Cardiac fibroblast (primary cell): ENCODE measurements around the gene KCND3.

Experiments used
- DNase-seq, 2 donors: peaks; one replicate each; pipeline versions ENCODE4 v3.0.0 to v3.0.0-alpha.2; 2010; ENCODE audit warnings: low read depth in 2 of 2
- H3K4me3 ChIP-seq, 2 donors: replicated peaks in 1 of 2; 1 replicate in 1 of 2; 2 replicates in 1 of 2; pipeline ENCODE4 v1.5.1; 2011; ENCODE audit warnings: low read depth in 2 of 2, low read length in 2 of 2, mild to moderate bottlenecking in 2 of 2, moderate library complexity in 1 of 2
- TF ChIP-seq, protein P1 (sequence below): IDR thresholded peaks from one replicate; pipeline ENCODE4 v1.5.1; 2011; ENCODE audit warnings: low read depth, mild to moderate bottlenecking, low read length, inconsistent platforms

Gene KCND3

DNA sequence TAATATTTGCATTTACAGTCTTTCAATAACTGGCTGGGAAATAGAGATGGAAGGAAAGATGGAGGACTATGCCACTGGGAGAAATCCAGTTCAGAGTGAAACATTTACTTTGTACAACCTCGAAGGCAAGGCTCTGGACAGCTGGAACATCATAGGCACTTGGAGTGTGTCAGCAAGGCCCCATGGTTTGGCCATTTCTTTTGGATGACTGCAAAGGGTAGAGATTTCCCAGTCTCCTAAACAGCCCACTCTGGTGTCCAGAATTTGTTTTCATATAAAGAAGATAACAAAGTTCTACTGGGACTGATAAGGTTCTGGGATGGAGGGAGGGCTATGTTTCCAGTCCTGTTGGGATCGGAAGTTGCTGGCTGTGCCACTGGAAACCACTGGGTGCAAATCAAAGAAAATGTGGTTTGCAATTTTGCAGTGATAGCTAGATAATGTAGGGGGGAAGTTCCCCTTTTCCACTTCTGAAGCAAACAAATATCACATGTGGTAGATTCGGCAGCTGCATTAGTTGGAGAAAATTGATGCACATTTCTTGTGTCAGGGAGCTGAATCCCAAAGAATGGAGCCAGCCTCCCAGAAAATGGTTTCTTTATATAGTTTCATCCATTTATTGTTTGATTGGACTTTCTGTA lies 16.2 kb downstream of the KCND3 start:
- DNase-seq: no peak

DNA sequence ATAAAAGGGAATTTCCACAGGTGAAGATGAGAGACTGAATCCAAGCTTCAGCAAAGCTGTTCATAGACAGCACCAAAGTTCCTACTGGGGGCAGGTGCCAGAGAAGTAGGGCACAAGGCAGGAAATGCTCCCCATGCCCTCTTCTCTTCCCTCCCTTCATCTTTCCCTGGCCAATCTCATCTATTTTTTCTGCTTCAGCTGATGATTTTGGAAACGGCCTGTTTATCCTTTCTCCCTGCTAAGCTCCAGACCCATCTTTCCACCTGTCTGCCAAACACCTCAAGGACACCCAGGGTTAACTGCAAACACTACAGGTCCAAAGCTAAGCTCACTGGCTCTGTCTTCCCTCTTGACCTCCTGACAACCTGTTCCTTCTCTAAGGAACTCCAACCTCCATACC lies 18.1 kb downstream of the KCND3 start:
- no peak overlapping the region for H3K4me3 ChIP-seq
- no peak for DNase-seq
- TF ChIP-seq, protein P1, sequence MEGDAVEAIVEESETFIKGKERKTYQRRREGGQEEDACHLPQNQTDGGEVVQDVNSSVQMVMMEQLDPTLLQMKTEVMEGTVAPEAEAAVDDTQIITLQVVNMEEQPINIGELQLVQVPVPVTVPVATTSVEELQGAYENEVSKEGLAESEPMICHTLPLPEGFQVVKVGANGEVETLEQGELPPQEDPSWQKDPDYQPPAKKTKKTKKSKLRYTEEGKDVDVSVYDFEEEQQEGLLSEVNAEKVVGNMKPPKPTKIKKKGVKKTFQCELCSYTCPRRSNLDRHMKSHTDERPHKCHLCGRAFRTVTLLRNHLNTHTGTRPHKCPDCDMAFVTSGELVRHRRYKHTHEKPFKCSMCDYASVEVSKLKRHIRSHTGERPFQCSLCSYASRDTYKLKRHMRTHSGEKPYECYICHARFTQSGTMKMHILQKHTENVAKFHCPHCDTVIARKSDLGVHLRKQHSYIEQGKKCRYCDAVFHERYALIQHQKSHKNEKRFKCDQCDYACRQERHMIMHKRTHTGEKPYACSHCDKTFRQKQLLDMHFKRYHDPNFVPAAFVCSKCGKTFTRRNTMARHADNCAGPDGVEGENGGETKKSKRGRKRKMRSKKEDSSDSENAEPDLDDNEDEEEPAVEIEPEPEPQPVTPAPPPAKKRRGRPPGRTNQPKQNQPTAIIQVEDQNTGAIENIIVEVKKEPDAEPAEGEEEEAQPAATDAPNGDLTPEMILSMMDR: no peak

More for the DNA sequence above, 16.2 kb downstream of the KCND3 start:
- TF ChIP-seq, protein P1: no peak
- H3K4me3 ChIP-seq: no peak overlapping the region

DNA sequence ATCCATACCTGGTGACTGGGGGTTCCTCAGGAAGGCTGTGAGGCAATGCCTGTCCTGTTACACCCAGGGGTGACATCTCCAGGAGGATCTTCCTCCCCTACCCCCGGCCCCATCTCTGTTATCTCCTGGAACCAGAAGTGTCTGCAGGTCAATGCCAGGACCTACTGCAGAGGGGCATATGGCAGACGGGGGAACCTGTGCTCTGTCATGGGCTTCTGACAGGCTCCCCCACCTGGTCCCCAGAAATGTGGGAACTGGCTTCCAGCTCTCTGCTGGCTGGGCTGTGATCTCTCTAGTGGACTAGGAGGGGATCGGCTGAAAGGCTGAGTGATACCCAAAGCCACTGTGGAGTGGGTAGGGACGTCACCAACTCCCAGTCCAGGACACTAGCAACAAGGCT lies 21.0 kb downstream of the KCND3 start:
- no peak for DNase-seq
- no peak overlapping the region for H3K4me3 ChIP-seq
- TF ChIP-seq, protein P1: no peak

DNA sequence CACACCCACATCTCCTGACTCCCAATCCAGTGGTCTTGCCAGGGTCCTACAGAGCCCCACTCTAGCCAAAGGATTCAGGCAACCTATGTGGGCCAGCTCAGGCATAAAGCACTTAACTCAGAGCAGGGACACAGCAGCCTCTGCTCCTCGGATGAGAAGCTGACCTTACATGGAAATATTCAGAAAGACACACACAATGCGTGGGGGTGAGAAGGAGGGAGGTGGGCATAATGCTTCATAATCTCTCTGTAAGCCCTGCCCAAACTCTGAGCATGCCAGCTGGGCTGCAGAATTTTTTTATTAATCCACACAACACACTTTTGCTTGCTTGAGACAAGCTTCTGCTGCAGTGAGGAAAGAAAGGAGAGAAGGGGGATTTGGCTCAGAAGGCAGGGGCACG lies 21.6 kb downstream of the KCND3 start:
- TF ChIP-seq, protein P1: no peak
- no peak overlapping the region for H3K4me3 ChIP-seq
- DNase-seq: no peak

DNA sequence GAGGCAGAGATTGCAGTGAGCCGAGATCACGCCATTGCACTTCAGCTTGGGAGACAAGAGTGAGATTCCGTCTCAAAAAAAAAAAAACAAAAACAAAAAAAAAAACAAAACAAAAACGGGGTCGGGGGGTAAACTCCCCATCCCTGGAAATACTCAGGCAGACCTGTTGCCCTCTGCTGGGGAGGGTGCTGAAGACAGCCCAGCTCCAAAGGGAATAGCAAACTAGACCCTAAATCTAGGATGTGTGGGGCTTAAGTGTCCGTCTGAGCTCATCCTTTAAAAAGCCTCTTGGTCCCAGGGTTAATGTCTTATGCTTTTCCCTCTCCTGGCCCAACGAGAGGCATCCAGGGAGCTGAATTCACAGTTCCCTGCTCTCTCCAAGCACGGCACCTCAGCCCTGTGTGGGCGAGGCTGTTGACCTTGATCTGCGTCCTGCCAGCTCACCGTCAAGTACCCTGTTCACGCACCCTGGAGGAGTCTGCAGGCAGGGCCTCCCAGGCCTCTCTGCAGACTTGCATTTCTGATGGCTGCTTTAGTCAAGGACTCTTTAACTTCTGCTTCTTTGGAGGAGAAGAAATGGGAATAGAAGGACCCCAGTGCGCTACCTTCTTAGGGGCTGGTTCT lies 22.3 kb downstream of the KCND3 start:
- DNase-seq: no peak
- H3K4me3 ChIP-seq: no peak overlapping the region
- TF ChIP-seq, protein P1: no peak

DNA sequence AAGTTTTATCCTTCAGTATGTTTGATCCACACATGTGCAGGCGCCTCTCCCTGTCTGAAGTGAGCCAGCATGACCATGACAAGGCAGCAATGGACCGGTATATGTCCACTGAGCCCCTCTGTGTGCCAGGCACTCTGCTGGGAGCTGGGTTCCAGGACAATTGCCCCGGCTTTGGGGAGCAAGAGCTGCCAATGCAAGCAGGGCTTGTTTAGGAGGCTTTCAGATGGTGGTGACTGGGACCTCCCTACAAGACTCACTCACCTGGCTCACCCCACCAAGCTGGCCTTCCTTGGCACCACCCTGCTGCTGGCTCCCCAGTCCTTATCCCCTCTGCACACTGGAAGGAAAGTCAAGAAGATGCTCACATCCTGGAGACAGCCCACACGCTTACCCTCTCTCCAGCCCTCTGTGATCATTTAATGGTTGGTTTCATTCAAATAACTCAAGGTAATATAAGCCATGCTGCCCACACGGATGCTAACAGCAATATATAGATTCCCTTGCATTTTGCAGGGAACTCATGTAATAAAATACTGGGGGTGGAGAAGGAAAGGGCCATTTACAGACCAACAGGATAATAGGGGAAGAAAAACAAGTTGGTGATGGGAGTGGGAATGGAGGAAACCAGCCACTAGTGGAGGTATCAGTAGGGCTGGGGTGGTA lies 23.6 kb downstream of the KCND3 start:
- no peak overlapping the region for H3K4me3 ChIP-seq
- TF ChIP-seq, protein P1: no peak
- DNase-seq: no peak
